ENCODE data around the gene FGFR3.
"Not testable (repeated sequence)": the region's sequence is repeated elsewhere in the genome, so short reads cannot be mapped to it uniquely, and the experiment has no call there.

The FGFR3 gene

GRCh38 chr4:1821679-1822567 is 28.8 kb downstream of the FGFR3 start:
- no peak for DNase-seq

DNA sequence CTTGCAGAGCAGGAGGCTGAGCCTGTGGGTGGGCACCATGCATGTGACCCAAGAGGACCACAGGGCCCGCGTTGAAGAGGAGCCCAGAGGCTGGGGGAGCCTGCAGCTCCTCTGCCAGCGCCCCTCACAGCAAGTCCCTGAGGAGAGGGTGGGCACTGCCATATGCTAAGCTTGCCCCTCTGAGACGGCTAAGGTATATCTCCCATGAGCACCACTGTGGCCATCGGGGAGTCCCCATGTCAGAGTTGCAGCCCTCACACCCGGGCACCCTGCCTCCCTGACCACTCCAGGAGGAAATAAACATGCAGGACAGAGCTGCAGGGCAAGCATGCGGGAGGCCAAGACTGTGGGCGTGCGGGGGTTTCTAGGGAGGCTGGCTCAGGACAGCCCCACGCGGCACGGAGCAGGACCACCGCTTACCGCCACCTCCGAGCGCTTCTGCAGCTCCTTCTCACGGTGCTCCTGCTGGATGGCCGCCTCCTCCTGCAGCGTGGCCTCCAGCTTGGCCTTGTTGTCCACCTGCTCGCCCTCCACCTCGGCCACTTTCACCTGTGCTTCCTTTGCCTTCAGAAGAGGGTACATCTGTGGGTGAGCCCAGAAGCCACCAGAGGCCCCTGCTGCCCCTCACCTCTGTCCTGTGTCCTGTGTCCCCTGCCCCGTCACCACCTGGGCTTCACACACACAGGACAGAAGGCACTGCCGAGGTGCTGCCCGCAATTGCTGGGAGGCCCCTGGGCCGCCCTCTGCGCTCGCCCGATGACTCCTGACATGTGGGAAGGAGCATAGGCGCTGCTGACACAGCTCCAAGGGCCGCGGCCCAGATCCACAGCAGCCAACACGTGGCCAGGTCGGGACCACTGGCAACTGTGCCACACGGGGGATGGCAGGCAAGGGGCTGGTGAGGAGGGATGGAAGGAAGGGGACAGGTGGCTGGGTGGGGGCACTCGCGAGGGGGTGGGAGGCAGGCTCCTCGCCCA is 29.8 kb downstream of the FGFR3 start:
- DNase-seq: no peak

DNA sequence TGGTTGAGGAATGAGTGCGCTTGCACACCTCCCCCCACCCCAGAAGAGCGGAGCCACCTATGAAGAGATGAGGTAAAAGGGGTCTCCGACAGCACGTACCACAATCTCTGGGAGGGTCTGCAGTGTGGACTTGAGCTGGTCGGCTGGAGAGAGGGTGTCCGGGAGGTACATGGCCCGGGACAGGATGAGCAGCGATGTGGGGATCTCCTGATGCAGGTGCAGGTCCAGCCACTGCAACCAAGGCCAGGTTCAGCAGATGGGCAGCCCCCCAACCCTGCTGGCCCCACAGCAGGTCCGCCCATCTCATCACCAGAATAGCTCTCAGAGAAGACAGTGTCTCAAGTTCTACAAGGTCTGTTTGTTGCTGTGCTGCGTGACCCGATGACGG is 30.4 kb downstream of the FGFR3 start:
- DNase-seq: no peak

GRCh38 chr4:1824746-1825145 is 31.7 kb downstream of the FGFR3 start:
- DNase-seq: no peak

GRCh38 chr4:1825326-1825725 is 32.2 kb downstream of the FGFR3 start:
- no peak for DNase-seq

- DNase-seq: no peak
Measured at GRCh38 chr4:1826531-1827350, 33.6 kb downstream of the FGFR3 start.

DNA sequence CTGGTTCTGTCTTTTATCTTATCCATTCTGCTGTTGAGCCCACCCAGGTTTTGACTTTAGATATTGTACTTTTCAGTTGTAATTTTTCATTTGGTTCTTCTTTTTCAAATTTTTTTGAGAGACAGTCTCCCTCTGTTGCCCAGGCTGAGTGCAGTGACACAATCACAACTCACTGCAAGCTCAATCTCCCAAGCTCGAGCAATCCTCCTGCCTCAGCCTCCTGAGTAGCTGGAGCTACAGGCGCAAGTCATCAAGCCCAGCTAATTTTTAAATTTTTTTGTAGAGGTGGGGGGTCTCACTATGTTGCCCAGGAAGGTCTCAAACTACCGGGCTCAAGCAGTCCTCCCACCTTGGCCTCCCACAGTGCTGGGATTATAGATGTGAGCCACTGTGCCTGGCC is 37.1 kb downstream of the FGFR3 start:
- no peak for DNase-seq

DNA sequence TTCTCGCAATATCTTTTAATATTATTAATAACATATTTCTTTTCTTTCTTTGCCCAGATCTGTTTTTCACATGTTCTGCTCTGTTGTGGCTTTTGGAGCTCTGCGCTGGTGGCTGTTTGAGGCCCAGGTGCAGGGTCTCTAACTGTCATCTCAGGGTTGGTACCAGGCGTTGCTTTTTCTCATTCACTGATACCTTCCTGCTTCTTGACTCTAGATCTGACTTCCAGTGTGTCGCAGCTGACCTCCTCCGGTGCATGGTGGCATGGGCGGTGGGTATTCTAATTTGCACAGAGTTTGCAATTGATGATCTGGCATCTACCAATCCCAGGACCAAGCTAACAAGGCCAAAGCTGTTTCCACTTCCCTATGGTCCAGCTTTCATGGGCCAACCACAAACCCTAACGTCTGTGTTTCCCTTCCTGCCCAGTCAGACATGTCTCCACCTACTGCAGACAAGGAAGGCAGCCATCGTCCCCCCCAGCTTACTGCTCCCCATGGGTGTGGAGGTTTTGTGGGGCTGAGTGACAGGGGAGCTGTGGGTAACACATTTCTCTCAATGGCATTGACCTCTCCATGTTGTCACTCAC is 37.6 kb downstream of the FGFR3 start:
- DNase-seq: no peak

DNA sequence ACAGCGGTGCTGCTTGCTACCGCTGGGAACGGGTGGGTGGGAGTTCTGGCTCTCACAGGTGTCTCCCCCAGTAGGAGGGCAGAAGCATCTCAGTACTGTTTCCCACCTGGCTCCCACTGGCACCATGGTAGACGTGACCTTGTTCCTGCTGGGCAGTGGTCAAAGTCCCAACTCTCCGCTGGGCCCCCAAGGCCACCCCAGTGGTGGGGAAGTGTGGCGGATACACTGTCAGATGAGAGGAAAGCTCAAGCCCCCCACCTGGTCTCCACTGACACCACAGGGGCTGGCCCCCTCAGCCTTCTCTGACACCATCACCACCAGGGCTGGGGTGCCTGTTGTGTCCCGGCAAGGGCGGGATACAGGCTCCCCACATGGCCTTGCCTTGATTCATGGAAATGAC is 38.2 kb downstream of the FGFR3 start:
- DNase-seq: no peak

GRCh38 chr4:1832690-1833089 is 39.6 kb downstream of the FGFR3 start:
- no peak for DNase-seq

DNA sequence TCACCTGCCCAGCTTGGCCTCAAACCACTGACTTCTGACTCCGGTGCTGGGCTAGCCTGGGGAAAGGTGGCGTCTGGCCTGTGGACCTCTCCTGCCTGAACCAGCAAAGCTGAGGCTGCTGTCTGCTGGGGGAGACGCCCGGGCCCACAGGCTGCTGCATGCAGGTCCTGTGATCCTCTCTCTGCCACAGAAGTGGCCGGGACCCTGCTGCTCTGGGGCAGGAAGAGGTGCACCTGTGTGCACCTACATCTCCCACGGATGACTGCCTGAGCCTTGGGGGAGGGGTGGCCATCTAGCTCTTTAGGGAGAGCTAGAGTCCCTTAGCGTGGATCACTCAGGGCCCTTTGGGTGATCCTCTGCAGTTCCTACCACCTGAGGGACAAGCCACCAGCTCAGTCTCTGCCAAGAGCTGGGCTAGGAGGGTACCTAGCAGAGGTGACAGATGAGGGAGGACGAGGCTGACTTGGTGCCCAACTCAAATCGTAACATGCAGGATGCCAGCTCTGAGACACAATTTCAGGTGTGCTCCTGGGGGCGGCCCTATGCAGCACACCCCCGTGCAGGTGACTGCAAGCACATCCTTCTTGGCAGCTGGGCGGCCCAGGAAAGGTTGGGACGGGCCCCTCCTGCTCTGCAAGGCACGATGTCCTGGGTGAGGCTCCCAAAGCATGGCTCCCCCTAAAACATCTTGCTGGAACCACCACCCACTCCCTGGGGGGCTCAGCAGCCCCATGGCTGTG is 40.4 kb downstream of the FGFR3 start:
- no peak for DNase-seq

DNA sequence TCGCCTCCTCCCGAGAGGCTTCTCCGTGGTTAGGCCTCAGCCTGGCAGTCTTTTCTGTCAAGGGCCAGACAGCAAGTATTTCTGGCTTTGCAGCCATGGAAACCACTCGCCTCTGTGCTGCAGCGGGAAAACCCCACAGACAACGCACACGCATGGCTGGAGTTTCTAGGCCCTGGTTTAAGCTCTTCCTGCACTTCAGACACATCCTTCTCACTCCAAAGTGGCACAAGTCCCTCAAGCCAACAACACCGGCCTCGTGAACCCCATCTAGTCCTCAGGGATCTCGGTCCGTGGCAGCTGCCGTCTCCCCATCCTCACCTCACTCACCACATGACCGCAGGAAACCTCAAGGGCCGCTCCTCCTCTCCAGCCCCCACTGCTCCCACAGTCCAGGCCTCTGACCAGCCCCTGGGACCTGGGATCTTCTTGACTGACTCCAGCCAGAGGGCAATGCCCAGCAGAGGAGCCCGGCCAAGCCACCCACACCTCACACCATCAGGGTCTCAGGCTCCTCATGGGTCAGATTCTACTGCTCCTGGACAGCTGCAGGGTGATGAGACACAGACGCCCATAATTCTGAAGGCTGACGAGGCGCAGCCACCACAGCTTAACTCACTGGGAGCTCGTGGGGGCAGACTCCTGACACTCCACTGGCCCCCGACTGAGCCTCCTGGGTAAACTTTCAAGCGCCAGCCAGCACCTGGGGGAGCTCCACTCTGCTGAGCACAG is 41.1 kb downstream of the FGFR3 start:
- no peak for DNase-seq

- not testable (repeated sequence) for DNase-seq
Measured at GRCh38 chr4:1835836-1836235, 42.7 kb downstream of the FGFR3 start.

GRCh38 chr4:1836650-1837049 is 43.6 kb downstream of the FGFR3 start:
- no peak for DNase-seq

DNA sequence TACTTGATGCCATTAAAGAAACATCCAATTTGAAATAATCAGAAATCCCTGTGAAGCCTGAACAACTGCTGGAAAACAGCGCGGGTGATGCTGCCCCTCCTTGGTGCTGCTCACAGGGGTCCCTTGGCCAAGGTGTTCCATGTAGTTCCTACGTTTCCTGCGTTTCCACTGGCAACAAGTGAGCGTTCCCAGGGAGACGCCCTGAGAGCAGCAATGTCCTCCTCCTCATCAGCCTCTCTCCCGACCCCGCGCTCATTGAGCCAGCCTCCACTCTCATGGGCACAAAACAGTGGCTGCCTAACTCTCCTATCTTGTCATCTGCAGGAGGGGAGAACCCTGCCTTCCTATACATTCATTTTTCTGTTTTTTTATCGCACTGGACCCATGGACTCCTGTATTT is 44.0 kb downstream of the FGFR3 start:
- no peak for DNase-seq

DNA sequence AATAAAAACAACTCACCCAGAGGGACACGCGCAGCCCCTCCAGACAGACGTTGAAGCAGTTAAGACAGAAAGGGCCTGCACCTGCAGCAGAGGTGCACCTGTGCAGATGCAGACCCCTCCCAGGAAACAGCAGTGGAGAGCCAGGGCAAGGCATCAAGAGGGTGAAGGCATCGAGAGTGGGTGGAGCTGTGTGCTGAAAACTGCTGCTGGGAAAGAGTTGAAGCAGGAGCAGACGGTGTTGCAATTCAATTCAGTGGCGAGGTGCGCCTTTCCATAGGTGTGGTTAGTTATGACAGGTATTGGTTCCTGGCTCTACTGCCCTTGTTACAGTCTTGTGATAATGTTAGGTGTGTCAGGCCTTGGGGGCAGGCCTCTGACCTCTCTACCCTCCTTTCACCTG is 46.2 kb downstream of the FGFR3 start:
- no peak for DNase-seq

DNA sequence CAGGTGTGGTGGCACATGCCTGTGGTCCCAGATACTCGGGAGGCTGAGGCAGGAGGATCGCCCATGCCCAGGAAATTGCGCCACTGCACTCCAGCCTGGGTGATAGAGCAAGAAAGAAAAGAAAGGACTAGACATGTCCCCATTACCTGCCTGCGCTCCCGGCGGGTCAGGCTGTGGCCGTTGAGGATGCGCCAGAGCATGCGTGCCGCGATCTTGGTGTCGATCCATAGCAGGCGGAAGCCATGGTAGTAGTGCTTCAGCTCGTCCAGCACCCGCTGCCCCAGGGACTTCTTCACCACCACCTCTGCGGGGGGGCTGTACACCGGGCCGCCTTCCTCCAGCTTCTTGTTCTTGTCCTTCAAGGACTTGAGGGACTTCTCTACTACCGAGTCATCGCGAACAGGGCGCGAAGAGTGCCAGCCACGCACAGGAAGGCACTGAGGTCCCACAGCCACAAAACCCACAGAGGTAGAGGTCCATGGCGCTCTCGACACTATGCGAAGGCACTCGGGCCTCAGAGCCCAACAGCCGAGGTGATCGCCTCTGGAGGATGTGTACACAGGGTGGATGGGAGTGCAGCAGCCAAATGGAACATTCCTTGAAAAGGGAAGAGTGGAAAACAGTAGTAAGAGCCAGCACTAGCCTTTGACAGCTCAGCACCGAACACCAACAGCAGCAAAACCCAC is 48.3 kb downstream of the FGFR3 start:
- DNase-seq: no peak

- no peak for DNase-seq
Measured at GRCh38 chr4:1841887-1842210, 48.8 kb downstream of the FGFR3 start.

- no peak for DNase-seq
Measured at GRCh38 chr4:1842339-1842895, 49.3 kb downstream of the FGFR3 start.

DNA sequence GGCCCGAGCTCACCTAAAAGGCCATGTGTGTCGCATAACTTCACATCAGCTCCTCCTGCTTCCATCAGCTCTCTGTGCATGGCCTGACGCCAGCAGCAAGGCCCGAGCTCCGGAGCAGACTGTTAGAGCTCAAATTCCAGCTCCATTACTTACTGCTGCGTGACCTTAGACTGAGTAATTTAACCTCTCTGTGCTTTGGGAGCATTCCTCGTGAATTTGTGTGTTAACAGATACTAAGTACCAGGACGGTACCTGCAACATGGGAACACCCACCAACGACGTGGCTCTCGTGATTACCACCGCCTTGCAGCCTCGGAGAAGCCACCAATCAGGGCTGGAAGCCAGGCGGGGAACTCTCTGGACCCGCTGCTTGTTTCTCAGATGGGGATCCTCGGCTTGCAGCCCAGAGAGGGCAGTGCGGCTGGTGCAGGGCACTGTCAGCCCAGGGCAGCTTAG is 49.9 kb downstream of the FGFR3 start:
- DNase-seq: no peak
